Activated CD8-positive, alpha-beta T cell treated with anti-CD3 and anti-CD28 coated beads for 36 hours (primary cell): ENCODE results near the gene FBXO17. TPM values are rescaled to one million over a fixed set of nuclear protein-coding genes. Genes with fewer than 3 reads are reported as not detected.
A peak's percentile ranks its signal among the peaks of the same experiment; 100 is the strongest.

Source experiments
- ATAC-seq: fragments of 200-7000 bp; cut with Tn5 transposase; one replicate; pipeline ENCODE4 v1.10.0; 2021; ENCODE audit warnings: mild to moderate bottlenecking, moderate library complexity
- CTCF ChIA-PET: fragments of 350-600 bp; sonication (Branson Sonifier 250); formaldehyde crosslinking; loops from one replicate; lab custom pipeline; 2021; ENCODE audit warnings: antibody characterized with exemption; lab: Charles Lee
- POLR2A ChIA-PET: fragments of 350-600 bp; sonication (Branson Sonifier 250); formaldehyde crosslinking; loops from one replicate; lab custom pipeline; 2021; ENCODE audit warnings: antibody characterized with exemption; lab: Charles Lee
- DNase-seq: peaks from one replicate; pipeline ENCODE4 v3.0.0-alpha.2; 2020
- H3K27ac Mint-ChIP-seq: one replicate; pipeline ENCODE4 v1.8.0; 2021; ENCODE audit warnings: mild to moderate bottlenecking, mixed read lengths
- H3K27me3 Mint-ChIP-seq: one replicate; pipeline ENCODE4 v1.8.0; 2021; ENCODE audit warnings: mixed read lengths
- H3K36me3 Mint-ChIP-seq: one replicate; pipeline ENCODE4 v1.8.0; 2021; ENCODE audit warnings: low read depth, mixed read lengths
- H3K4me1 Mint-ChIP-seq: one replicate; pipeline ENCODE4 v1.8.0; 2021; ENCODE audit warnings: low read depth, mixed read lengths
- H3K4me3 Mint-ChIP-seq: one replicate; pipeline ENCODE4 v1.8.0; 2021; ENCODE audit warnings: mild to moderate bottlenecking, moderate library complexity, mixed read lengths
- H3K9me3 Mint-ChIP-seq: one replicate; pipeline ENCODE4 v1.8.0; 2021; ENCODE audit warnings: mixed read lengths
- CTCF ChIP-seq: fragments of 200-600 bp; IDR thresholded peaks from one replicate; pipeline ENCODE4 v1.8.0; 2022; ENCODE audit warnings: antibody characterized with exemption, mild to moderate bottlenecking
- intact Hi-C: fragments of 100-400 bp; cut with micrococcal nuclease; formaldehyde crosslinking; loops from one replicate; pipeline ENCODE4 v1.10.0; 2022
- total RNA-seq, 2 experiments: library from RNA; stranded (reverse); gene quantifications; one replicate each; pipeline ENCODE4 v1.2.3, GENCODE V29; 2021

Gene FBXO17
- total RNA-seq, 2 experiments from 2014 or later, result not detected

- ATAC-seq, result no peak
- peaks cover 16% of the 10 kb centered on the region for H3K4me1 Mint-ChIP-seq
- H3K27me3 Mint-ChIP-seq, result peaks cover 16% of the 10 kb centered on the region
- POLR2A ChIA-PET, result no interaction called here
- intact Hi-C loops, result no loop called here
- no peak overlapping the region for H3K27ac Mint-ChIP-seq
- no peaks in the 10 kb centered on the region for H3K9me3 Mint-ChIP-seq
- no peaks in the 10 kb centered on the region for H3K36me3 Mint-ChIP-seq
- DNase-seq, result no peak
- CTCF ChIA-PET, result interaction anchor here (1.5 kb wide), 1 partner anchor 14 kb away, joined by 3 read pairs; no protein-coding TSS in a partner anchor
- TF ChIP-seq CTCF, result no peak
- H3K4me3 Mint-ChIP-seq, result no peak overlapping the region
Measured at GRCh38 chr19:38980583-38981374, 5.2 kb upstream of the FBXO17 start.

- Mint-ChIP-seq H3K4me3 (no peak overlapping the region), H3K9me3 (no peaks in the 10 kb centered on the region), H3K36me3 (no peaks in the 10 kb centered on the region), H3K4me1 (peaks cover 18% of the 10 kb centered on the region), H3K27me3 (peaks cover 20% of the 10 kb centered on the region), H3K27ac (no peak overlapping the region)
- DNase-seq (no peak), ATAC-seq (no peak)
- no peak for TF ChIP-seq CTCF
- POLR2A ChIA-PET, result no interaction called here
- intact Hi-C loops, result no loop called here
- CTCF ChIA-PET, result interaction anchor here (1.5 kb wide), 1 partner anchor 13 kb away, joined by 3 read pairs; no protein-coding TSS in a partner anchor
Measured at GRCh38 chr19:38979812-38980211, 4.3 kb upstream of the FBXO17 start.

GRCh38 chr19:38978326-38978689 lies 2.8 kb upstream of the FBXO17 start:
- Mint-ChIP-seq H3K4me1 (peaks cover 18% of the 10 kb centered on the region), H3K36me3 (no peaks in the 10 kb centered on the region), H3K27me3 (peaks cover 25% of the 10 kb centered on the region), H3K9me3 (no peaks in the 10 kb centered on the region), H3K4me3 (no peak overlapping the region), H3K27ac (no peak overlapping the region)
- DNase-seq (no peak), ATAC-seq (no peak)
- no peak for TF ChIP-seq CTCF
- ChIA-PET POLR2A (no interaction called here), CTCF (interaction anchor here (0.6 to 1.9 kb wide), 4 partner anchors 13 to 132 kb away, joined by 3 to 5 read pairs (median 3); partner anchors contain the start of genes MRPS12 and SARS2)
- intact Hi-C loops, result no loop called here

- Mint-ChIP-seq H3K27ac (no peak overlapping the region), H3K9me3 (no peaks in the 10 kb centered on the region), H3K27me3 (peaks cover 25% of the 10 kb centered on the region), H3K36me3 (no peaks in the 10 kb centered on the region), H3K4me3 (no peak overlapping the region), H3K4me1 (peaks cover 18% of the 10 kb centered on the region)
- TF ChIP-seq CTCF, result no peak
- CTCF ChIA-PET, result interaction anchor here (0.8 to 1.9 kb wide), 5 partner anchors 11 to 133 kb away, joined by 3 to 5 read pairs (median 3); no protein-coding TSS in a partner anchor
- POLR2A ChIA-PET, result interaction anchor here (0.6 to 0.7 kb wide), 2 partner anchors 68 to 84 kb away, joined by 3 read pairs; no protein-coding TSS in a partner anchor
- intact Hi-C loops, result no loop called here
- DNase-seq (peak; percentile 80), ATAC-seq (peak; percentile 95)
Measured at GRCh38 chr19:38977445-38978325, 2.1 kb upstream of the FBXO17 start.
